Smooth muscle cell (in vitro differentiated cells): ENCODE measurements around the gene TFF3. TPM values are rescaled to one million over a fixed set of nuclear protein-coding genes. Genes with fewer than 3 reads are reported as not detected.

Source experiments
- DNase-seq: peaks from one replicate; lab custom pipeline; 2025; ENCODE audit not compliant: unreplicated experiment; lab: John Stamatoyannopoulos, UW
- H2AFZ ChIP-seq: fragments of 200-600 bp; sonication (generic); 2 replicates; pipeline ENCODE4 v1.6.0; 2016; ENCODE audit warnings: antibody characterized with exemption, low read depth, mild to moderate bottlenecking
- H3F3A ChIP-seq: fragments of 200-600 bp; sonication (generic); 2 replicates; pipeline ENCODE4 v1.6.0; 2017; ENCODE audit warnings: antibody characterized with exemption, low read depth
- H3K27ac ChIP-seq: fragments of 200-600 bp; sonication (generic); 2 replicates; pipeline ENCODE4 v1.5.1; 2016; ENCODE audit warnings: low read depth, mild to moderate bottlenecking
- H3K27me3 ChIP-seq: fragments of 200-600 bp; sonication (generic); 2 replicates; pipeline ENCODE4 v1.6.1; 2016; ENCODE audit warnings: low read depth, mild to moderate bottlenecking
- H3K36me3 ChIP-seq: fragments of 200-600 bp; sonication (generic); 2 replicates; pipeline ENCODE4 v1.5.1; 2016; ENCODE audit warnings: low read depth
- H3K4me1 ChIP-seq: fragments of 200-600 bp; sonication (generic); 2 replicates; pipeline ENCODE4 v1.5.1; 2016; ENCODE audit warnings: low read depth
- H3K4me2 ChIP-seq: fragments of 200-600 bp; sonication (generic); 2 replicates; pipeline ENCODE4 v1.6.0; 2016; ENCODE audit warnings: mild to moderate bottlenecking
- H3K4me3 ChIP-seq: fragments of 200-600 bp; sonication (generic); 2 replicates; pipeline ENCODE4 v1.5.1; 2016; ENCODE audit warnings: mild to moderate bottlenecking
- H3K79me2 ChIP-seq: fragments of 200-600 bp; sonication (generic); 2 replicates; pipeline ENCODE4 v1.6.0; 2016; ENCODE audit warnings: low read depth, mild to moderate bottlenecking
- H3K9ac ChIP-seq: fragments of 200-600 bp; sonication (generic); 2 replicates; pipeline ENCODE4 v1.6.0; 2016; ENCODE audit warnings: low read depth
- H3K9me3 ChIP-seq: fragments of 200-600 bp; sonication (generic); replicated peaks from 2 replicates; pipeline ENCODE4 v1.5.1; 2016; ENCODE audit warnings: low read depth
- H4K20me1 ChIP-seq: fragments of 200-600 bp; sonication (generic); 2 replicates; pipeline ENCODE4 v1.6.0; 2016; ENCODE audit warnings: low read depth
- WGBS: methylation state at CpG from one replicate; pipeline ENCODE4 v1.1.7; 2016; ENCODE audit warnings: low lambda C conversion rate; 5-methylcytosine and 5-hydroxymethylcytosine counted together
- polyA plus RNA-seq: library from polyadenylated mRNA; unstranded; fragments of >200 nt; fragmentation: Nextera tagmentation; extraction: Ambion mirVana; gene quantifications from 2 replicates; pipeline ENCODE4 v1.2.1, GENCODE V29; 2016
- total RNA-seq: library from RNA; depleted of rRNA; stranded (reverse); fragments of >200 nt; gene quantifications from 2 replicates; pipeline ENCODE4 v1.2.3, GENCODE V29; 2014
- TF ChIP-seq, protein P1 (sequence below): fragments of 200-600 bp; sonication (generic); IDR thresholded peaks from 2 replicates; pipeline ENCODE4 v1.5.1; 2017; ENCODE audit warnings: borderline replicate concordance, mild to moderate bottlenecking, antibody characterized with exemption; ENCODE audit not compliant: insufficient read depth, poor library complexity, severe bottlenecking

Gene TFF3
- total and polyA plus RNA-seq, 2 experiments from 2014 or later, result 0.31 TPM; not detected in 1

DNA sequence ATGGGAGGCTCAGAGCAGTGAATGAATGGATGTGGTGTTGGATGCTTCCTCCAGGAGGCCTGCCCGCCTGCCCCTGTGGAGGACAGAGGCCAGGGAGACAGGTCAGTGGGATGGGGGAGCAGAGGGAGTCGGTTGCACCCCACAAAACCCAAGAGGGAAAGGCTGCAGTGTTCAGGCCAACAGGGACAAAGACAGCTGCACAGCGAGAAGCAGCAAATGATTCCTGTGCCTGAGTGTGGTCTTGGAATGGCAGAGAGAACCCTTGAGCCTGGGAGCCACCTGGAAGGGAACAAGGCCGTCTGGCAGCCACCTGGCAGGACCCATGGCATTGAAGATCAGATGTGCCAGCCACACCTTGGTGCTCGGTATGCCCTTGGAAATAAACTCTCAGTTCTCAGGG lies 8.1 kb downstream of the TFF3 start:
- no peak overlapping the region for H3K4me2 ChIP-seq
- WGBS, result 85% methylated on average over 5 of the region's 5 CpGs
- no peaks in the 10 kb centered on the region for H3K36me3 ChIP-seq
- H2AFZ ChIP-seq, result no peak overlapping the region
- no peak for DNase-seq
- no peaks in the 10 kb centered on the region for H3K9me3 ChIP-seq
- H3K79me2 ChIP-seq, result no peaks in the 10 kb centered on the region
- H3K4me3 ChIP-seq, result no peak overlapping the region
- H4K20me1 ChIP-seq, result no peaks in the 10 kb centered on the region
- no peaks in the 10 kb centered on the region for H3F3A ChIP-seq
- H3K27ac ChIP-seq, result no peak overlapping the region
- TF ChIP-seq, protein P1, sequence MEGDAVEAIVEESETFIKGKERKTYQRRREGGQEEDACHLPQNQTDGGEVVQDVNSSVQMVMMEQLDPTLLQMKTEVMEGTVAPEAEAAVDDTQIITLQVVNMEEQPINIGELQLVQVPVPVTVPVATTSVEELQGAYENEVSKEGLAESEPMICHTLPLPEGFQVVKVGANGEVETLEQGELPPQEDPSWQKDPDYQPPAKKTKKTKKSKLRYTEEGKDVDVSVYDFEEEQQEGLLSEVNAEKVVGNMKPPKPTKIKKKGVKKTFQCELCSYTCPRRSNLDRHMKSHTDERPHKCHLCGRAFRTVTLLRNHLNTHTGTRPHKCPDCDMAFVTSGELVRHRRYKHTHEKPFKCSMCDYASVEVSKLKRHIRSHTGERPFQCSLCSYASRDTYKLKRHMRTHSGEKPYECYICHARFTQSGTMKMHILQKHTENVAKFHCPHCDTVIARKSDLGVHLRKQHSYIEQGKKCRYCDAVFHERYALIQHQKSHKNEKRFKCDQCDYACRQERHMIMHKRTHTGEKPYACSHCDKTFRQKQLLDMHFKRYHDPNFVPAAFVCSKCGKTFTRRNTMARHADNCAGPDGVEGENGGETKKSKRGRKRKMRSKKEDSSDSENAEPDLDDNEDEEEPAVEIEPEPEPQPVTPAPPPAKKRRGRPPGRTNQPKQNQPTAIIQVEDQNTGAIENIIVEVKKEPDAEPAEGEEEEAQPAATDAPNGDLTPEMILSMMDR, result no peak
- no peaks in the 10 kb centered on the region for H3K4me1 ChIP-seq
- no peak overlapping the region for H3K9ac ChIP-seq
- H3K27me3 ChIP-seq, result no peaks in the 10 kb centered on the region

DNA sequence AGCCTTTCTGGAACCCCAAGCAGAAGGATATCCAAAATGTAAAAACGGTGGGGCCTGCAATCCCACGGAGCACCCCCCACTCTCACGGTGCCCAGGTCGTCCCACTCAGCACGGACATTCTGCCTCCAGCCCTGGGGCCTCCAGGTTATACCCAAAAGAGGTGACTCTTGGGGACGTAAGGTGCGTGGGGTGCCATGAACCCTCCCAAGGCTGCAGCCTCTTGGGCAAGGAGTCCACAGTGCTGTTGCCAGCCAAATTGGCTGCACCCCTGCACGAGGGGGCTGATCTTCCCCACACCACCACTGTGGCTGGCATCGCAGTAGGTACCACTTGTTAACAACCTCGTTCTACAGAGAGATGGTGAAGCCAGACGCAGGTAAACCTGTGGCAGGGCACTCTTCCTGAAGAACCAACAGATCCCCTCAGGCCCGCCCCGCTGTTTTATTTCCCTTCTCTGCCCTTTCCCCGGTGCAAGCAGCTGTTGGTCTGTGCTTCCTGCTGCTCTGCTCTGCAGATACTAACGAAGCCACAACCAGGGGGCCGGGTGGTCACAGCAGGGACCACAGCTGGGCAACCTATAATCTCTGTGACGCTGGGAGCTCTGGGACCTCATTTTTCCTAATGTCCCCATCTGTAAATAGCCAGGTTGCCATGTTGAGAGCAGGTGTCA lies 8.7 kb downstream of the TFF3 start:
- H3K27ac ChIP-seq, result no peak overlapping the region
- no peak overlapping the region for H2AFZ ChIP-seq
- no peaks in the 10 kb centered on the region for H3K27me3 ChIP-seq
- H4K20me1 ChIP-seq, result no peaks in the 10 kb centered on the region
- no peak overlapping the region for H3K9ac ChIP-seq
- H3K4me3 ChIP-seq, result no peak overlapping the region
- no peaks in the 10 kb centered on the region for H3K79me2 ChIP-seq
- no peaks in the 10 kb centered on the region for H3K4me1 ChIP-seq
- H3F3A ChIP-seq, result no peaks in the 10 kb centered on the region
- no peak for DNase-seq
- TF ChIP-seq, protein P1, result no peak
- no peak overlapping the region for H3K4me2 ChIP-seq
- 93% methylated on average over 17 of the region's 17 CpGs for WGBS
- H3K36me3 ChIP-seq, result no peaks in the 10 kb centered on the region
- H3K9me3 ChIP-seq, result no peaks in the 10 kb centered on the region

DNA sequence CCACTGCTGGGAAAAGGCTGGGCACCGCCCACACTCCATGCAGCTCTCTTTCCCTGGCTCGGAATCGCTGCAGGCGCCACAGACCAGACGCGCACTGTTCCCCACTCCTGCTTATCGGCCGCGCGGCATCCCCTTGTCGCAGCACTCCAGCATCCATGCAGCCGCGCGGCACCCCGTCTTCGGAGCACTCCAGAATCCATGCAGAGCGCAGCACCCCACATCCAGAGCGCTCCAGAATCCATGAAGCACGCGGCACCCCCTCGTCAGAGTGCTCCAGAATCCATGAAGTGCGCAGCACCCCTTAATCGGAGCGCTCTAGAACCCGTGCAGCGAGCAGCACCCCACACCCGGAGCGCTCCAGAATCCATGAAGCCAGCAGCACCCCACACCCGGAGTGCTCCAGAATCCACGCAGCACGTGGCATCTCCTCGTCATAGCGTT lies 9.5 kb downstream of the TFF3 start:
- Histone ChIP-seq H3K79me2 (no peaks in the 10 kb centered on the region), H3K27ac (no peak overlapping the region), H3K36me3 (no peaks in the 10 kb centered on the region), H3K4me2 (no peak overlapping the region), H3K9ac (no peak overlapping the region), H3K27me3 (no peaks in the 10 kb centered on the region), H3K9me3 (no peaks in the 10 kb centered on the region), H2AFZ (no peak overlapping the region), H4K20me1 (no peaks in the 10 kb centered on the region), H3F3A (no peaks in the 10 kb centered on the region), H3K4me3 (no peak overlapping the region), H3K4me1 (no peaks in the 10 kb centered on the region)
- TF ChIP-seq, protein P1, result no peak
- DNase-seq, result no peak
- 94% methylated on average over 32 of the region's 33 CpGs for WGBS
